ENCODE data around the gene ARID1B.

ARID1B gene

GRCh38 chr6:156919814-156920369, 142.7 kb downstream of the ARID1B start:
- H3K36me3 ChIP-seq: no peaks in the 10 kb centered on the region
- TF ChIP-seq CTCF (IDR thresholded peaks at IDR 0.05): no peak
- H3K9me3 ChIP-seq: no peaks in the 10 kb centered on the region
- no peaks in the 10 kb centered on the region for H3K4me1 ChIP-seq (ENCODE audit: control insufficient read depth in 1 of 2, insufficient read depth in 1 of 2, low read depth in 1 of 2, low read length in 1 of 2)
- no peaks in the 10 kb centered on the region for H3K27me3 ChIP-seq
- no peak overlapping the region for H3K27ac ChIP-seq
- H3K4me3 ChIP-seq (ENCODE audit: low read depth in 1 of 2, low read length in 1 of 2): no peak overlapping the region

GRCh38 chr6:156924246-156924645, 147.1 kb downstream of the ARID1B start:
- Histone ChIP-seq H3K27me3 (no peaks in the 10 kb centered on the region), H3K9me3 (no peaks in the 10 kb centered on the region), H3K4me1 (ENCODE audit: control insufficient read depth in 1 of 2, insufficient read depth in 1 of 2, low read depth in 1 of 2, low read length in 1 of 2) (peaks cover 3 to 11% of the 10 kb centered on the region in 2 experiments), H3K36me3 (no peaks in the 10 kb centered on the region), H3K4me3 (ENCODE audit: low read depth in 1 of 2, low read length in 1 of 2) (no peak overlapping the region), H3K27ac (no peak overlapping the region)
- TF ChIP-seq CTCF (IDR thresholded peaks at IDR 0.05): no peak

GRCh38 chr6:156925026-156925425, 147.8 kb downstream of the ARID1B start:
- H3K4me3 ChIP-seq (ENCODE audit: low read depth in 1 of 2, low read length in 1 of 2): no peak overlapping the region
- H3K36me3 ChIP-seq: no peaks in the 10 kb centered on the region
- H3K4me1 ChIP-seq (ENCODE audit: control insufficient read depth in 1 of 2, insufficient read depth in 1 of 2, low read depth in 1 of 2, low read length in 1 of 2): peaks cover 3 to 11% of the 10 kb centered on the region in 2 experiments
- H3K27me3 ChIP-seq: no peaks in the 10 kb centered on the region
- H3K9me3 ChIP-seq: no peaks in the 10 kb centered on the region
- TF ChIP-seq CTCF (IDR thresholded peaks at IDR 0.05): no peak
- H3K27ac ChIP-seq: no peak overlapping the region

GRCh38 chr6:156925718-156926607, 148.8 kb downstream of the ARID1B start:
- no peak for TF ChIP-seq CTCF (IDR thresholded peaks at IDR 0.05)
- Histone ChIP-seq H3K27me3 (no peaks in the 10 kb centered on the region), H3K4me1 (ENCODE audit: control insufficient read depth in 1 of 2, insufficient read depth in 1 of 2, low read depth in 1 of 2, low read length in 1 of 2) (peaks cover 3 to 11% of the 10 kb centered on the region in 2 experiments), H3K27ac (no peak overlapping the region), H3K4me3 (ENCODE audit: low read depth in 1 of 2, low read length in 1 of 2) (no peak overlapping the region), H3K9me3 (no peaks in the 10 kb centered on the region), H3K36me3 (no peaks in the 10 kb centered on the region)

- H3K27me3 ChIP-seq: no peaks in the 10 kb centered on the region
- H3K9me3 ChIP-seq: no peaks in the 10 kb centered on the region
- no peaks in the 10 kb centered on the region for H3K36me3 ChIP-seq
- TF ChIP-seq CTCF (IDR thresholded peaks at IDR 0.05): no peak
- no peak overlapping the region for H3K4me3 ChIP-seq (ENCODE audit: low read depth in 1 of 2, low read length in 1 of 2)
- H3K4me1 ChIP-seq (ENCODE audit: control insufficient read depth in 1 of 2, insufficient read depth in 1 of 2, low read depth in 1 of 2, low read length in 1 of 2): peaks cover 3 to 11% of the 10 kb centered on the region in 2 experiments
- H3K27ac ChIP-seq: peak overlapping the region; percentile 34
These were observed 150.9 kb downstream of the ARID1B start for GRCh38 chr6:156928126-156928525.

All from neutrophil (primary cell).